HG03175 (cell line): ENCODE results near the gene RASA1.
A peak's percentile ranks its signal among the peaks of the same experiment; 100 is the strongest.
"Not testable (repeated sequence)": the region's sequence is repeated elsewhere in the genome, so short reads cannot be mapped to it uniquely, and the experiment has no call there.

ENCODE experiments used
- ATAC-seq: cut with Tn5 transposase; IDR thresholded peaks from one replicate; pipeline ENCODE4 v1.9.1; 2021; ENCODE audit warnings: mild to moderate bottlenecking, moderate library complexity; ENCODE audit not compliant: unreplicated experiment

The RASA1 gene

GRCh38 chr5:87267574-87268125 is at the start of gene RASA1:
Gene RASA1 (plus strand): TSS chr5:87267883. CDS start chr5:87268452, 569 bp downstream.
- ATAC-seq: peak; percentile 54

- no peak for ATAC-seq
Observed at GRCh38 chr5:87229780-87230179, 37.9 kb upstream of the RASA1 start.

DNA sequence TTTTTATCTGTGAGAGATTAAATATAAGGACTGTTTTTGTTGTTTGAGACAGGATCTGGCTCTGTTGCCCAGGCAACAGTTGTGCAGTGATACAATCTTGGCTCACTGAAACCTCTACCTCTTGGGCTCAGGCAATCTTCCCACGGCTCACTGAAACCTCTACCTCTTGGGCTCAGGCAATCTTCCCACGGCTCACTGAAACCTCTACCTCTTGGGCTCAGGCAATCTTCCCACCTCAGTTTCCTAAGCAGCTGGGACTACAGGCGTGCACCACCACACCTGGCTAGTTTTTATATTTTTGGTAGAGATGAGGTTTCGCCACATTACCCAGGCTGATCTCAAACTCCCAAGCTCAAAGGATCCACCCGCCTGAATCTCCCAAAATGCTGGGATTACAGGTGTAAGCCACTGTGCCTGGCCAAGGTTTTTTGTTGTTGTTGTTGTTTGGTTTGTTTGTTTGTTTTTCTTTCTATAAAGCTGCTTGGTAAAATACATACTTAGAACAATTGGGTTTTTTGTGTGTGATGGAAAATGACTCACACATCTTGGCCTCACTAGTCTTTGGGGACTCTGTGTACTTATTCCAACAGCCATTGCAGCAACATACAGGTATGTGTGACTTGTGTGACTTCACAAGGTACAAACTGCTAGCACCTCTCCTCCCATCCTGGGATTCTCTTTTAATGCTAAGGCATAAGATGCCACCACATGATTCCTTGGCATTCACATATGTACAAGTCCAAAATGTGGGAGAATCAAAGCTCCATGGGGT is 36.5 kb upstream of the RASA1 start:
- peak; percentile 94 for ATAC-seq

- no peak for ATAC-seq
Observed at GRCh38 chr5:87233143-87233542, 34.5 kb upstream of the RASA1 start.

DNA sequence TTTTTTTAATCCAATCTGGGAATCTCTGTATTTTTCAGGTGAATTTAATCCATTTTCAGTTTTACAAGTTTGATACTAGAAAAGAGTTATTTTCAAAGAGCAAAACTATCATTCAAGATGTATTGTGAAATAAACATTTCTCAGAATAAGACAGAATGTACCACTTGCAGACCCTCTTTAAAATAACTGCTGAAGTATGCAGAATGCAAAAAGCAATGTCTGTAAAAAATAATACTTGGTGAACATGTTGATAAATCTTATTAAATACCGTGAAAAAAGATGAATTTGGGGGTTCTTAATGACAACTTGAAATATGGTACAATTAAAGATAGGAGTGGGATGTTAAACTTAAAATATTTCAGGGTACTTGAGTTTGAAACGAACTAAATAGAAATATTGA is 26.1 kb upstream of the RASA1 start:
- no peak for ATAC-seq

DNA sequence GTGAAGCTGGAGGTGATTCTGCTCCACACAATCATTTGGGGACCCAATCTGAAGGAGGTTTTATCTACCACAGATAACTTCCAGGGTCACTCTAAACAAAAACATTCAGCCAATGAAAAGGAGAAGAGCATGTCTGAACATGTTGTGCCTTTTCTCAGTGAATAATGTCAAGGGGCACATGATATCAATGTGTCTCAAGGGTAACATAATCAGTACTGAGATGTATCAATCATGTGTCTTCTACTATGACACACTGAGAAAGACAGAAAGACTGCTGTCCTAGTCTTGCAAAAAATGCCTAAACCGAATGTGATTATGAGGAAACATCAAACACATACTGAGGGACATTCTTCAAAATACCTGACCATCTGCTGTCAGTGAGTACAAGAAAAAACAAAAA is 25.4 kb upstream of the RASA1 start:
- ATAC-seq: no peak

DNA sequence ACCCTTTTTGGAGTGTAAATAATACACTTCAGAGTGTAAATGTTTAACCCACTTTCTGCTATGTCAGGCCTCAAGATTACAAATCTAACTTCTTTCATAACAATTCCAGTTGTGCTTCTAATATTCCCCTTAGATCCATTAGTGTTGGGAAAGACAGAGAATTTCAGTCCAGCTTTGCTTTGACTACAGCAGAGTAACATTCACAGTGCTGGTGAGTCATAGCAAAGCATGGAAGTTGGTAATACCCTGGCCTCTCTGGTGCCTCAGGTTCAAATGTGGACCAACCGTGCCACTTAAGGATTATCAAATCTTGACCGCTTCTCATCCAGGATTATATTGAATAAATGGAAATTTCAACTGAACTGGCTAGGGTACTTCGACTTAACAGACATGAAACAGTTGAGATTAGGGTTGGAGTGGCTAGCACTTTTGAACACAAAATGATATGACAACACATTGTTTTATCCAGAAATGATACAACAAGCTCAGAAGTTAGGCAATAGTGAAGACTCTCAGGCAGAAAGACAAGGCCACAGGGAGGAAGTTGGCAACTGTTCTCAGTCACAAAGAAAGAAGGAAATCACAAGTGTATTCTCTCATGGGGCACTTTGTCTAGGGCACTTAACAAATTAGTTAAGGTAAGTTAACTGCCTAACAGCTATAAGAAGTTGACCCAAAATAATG is 24.4 kb upstream of the RASA1 start:
- no peak for ATAC-seq

- ATAC-seq: no peak
Observed at GRCh38 chr5:87245451-87245850, 22.2 kb upstream of the RASA1 start.

GRCh38 chr5:87246061-87246460 is 21.6 kb upstream of the RASA1 start:
- no peak for ATAC-seq

GRCh38 chr5:87252283-87252605 is 15.4 kb upstream of the RASA1 start:
- no peak for ATAC-seq

DNA sequence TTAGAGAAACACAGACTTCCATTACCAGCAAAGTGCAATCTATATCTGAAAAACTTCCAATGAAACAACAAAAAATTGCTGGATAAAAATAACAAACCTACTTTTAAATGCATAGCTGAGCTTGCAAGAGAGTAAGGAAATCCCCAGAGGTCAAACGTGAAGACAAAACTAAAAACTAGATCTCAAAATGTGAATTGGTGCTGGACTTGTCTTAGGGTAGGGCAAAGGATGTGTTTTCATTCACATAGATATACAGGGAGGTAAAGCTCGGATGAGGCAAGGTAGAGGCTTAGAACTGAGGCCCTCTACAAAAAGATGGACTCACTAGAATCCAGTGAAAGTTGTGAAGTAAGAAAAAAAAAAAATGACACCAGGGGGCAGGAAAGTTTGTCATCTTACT is 13.6 kb upstream of the RASA1 start:
- ATAC-seq: no peak

DNA sequence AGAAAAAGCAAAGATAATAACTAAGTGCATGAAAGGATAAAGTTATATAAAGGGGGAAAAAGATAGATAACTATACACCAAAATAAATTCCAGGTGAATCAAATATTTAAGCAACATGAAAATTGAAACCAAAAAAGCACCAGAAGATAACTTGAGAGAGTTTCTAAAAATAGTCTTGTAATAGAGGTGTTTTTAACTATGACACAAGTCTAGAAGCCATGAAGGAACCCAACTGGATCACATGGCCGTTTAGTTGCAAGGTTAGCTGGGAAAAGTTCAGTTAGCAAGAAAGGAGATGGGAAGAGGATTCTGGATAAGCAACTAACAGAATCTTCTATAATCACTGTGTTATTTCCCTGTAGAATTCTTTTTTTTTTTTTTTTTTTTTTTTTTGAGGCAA is 9.2 kb upstream of the RASA1 start:
- no peak for ATAC-seq

- ATAC-seq: no peak
Observed at GRCh38 chr5:87260604-87261192, 7.0 kb upstream of the RASA1 start.

DNA sequence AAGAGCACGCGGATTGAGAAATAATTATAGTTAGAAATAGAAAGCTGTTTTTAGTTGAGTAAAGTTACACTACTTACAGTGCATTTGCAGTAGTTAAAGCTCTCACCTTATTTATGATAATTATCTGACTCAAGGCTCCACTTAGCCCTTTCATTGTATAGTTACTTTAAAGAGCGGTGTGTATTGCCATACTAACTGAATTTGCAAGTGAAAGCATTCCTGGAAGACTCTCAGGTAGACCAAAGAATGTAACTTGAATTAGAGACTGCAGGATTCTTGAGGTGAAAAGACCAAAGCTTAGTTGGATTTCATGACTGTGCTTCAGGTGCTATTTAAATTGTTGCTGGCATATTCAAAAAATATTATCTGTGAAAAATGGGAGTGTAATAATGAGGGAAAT is 4.2 kb upstream of the RASA1 start:
- ATAC-seq: no peak

DNA sequence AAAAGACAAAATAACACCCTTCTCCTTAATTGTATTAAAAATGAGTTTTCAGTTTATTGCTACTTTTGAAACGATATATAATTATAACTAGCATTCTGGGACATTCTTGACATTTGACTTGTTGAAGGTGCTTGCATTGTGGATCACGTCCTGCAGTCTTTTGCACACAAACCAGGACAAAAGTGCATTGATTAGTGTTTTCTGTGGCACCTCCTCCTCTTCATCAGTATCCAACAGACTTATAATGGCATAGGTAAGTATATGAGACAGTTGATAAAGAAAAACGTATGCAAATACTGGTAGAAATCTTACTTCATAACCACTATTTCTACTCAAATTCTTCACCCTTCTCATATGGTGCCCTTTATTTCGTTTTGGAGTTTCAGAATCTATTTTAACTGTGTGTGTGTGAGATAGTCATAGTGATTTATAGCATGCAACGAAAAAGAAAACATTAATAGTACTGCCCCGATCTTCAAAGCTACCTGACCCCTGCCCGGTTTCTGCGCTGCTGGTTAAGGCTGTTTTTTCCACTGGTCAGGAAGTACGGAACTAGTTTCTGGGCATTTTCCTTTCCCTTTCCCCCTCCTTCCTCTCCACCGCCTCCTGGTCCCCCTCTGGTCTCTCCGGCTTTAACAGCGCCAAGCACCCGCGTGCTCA is 639 bp upstream of the RASA1 start:
- ATAC-seq: peak; percentile 25

DNA sequence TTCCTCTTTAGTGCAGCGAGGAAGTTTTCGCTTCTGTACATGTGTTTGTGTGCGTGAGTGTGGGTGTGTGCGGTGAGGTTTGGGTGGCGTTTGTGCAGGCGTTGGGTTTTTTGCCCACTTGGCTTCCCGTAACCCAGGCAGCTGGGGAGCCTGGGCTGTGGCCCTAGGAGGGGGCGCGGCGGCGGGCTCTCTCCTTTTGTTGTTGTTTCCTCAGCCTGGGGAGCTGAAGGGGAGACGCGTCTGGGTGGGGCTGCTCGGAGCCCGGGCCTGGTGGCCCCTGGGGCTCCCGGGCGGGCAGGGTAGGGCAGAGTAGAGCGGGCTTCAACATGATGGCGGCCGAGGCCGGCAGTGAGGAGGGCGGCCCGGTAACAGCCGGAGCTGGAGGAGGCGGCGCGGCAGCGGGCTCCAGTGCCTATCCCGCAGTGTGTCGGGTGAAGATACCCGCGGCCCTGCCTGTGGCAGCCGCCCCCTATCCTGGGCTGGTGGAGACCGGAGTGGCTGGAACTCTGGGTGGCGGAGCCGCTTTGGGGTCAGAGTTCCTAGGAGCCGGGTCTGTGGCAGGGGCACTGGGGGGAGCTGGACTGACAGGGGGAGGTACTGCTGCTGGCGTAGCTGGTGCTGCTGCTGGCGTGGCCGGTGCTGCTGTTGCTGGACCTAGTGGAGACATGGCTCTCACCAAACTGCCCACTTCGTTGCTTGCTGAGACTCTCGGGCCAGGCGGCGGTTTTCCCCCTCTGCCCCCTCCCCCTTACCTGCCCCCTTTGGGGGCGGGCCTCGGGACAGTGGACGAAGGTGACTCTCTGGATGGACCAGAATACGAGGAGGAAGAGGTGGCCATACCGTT is 665 bp downstream of the RASA1 start:
- peak; percentile 60 for ATAC-seq

GRCh38 chr5:87268970-87269377 is 1.3 kb downstream of the RASA1 start:
- ATAC-seq: no peak

DNA sequence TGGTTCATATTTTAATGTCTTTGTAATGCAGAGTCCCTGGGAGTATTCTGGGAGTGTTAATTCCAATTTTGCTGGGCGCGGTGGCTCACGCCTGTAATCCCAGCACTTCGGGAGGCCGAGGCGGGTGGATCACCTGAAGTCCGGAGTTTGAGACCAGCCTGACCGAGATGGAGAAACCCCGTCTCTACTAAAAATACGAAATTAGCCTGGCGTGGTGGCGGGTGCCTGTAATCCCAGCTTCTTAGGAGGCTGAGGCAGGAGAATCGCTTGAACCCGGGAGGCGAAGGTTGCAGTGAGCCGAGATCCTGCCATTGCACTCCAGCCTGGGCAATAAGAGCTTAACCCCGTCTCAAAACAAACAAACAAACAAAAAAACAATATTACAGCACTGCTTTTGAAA is 3.2 kb downstream of the RASA1 start:
- ATAC-seq: not testable (repeated sequence)

DNA sequence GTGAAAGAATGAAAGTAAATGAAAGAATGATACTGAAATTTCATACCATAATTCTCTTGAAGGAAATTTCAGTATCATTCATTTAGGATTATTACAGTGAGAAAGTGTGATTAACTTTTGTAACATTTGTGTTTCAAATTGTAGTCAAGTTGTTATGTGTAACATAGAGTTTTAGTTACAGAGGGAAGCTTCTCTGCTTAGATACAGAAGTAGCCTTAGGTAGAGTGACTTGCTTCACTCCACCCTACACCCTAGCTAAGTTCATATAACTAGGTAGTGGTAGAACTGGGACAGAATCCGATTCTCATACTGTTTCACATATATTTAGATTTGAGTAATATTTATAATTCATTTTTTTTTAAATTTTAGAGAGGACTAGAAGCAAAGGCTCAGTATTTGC is 9.0 kb downstream of the RASA1 start:
- ATAC-seq: no peak

GRCh38 chr5:87277279-87277835 is 9.7 kb downstream of the RASA1 start:
- ATAC-seq: no peak
